K562 (cell line): ENCODE results near the gene BDKRB2. TPM values are rescaled to one million over a fixed set of nuclear protein-coding genes. Genes with fewer than 3 reads are reported as not detected.

Experiments
- ATAC-seq: fragments of 200-7000 bp; cut with Tn5 transposase; 3 replicates; pipeline ENCODE4 v1.9.1; 2020; ENCODE audit warnings: moderate library complexity
- BruUV-seq: library from RNA; stranded (reverse); fragments of 400-500 nt; replicated peaks from 2 replicates; lab custom pipeline; 2021; lab: Mats Ljungman, UMichigan
- CTCF ChIA-PET: fragments of 300-600 bp; formaldehyde crosslinking; extraction: SDS; loops from one replicate; lab custom pipeline; 2021; ENCODE audit warnings: low intra/inter-chr PET ratio; lab: Yijun Ruan, JAX
- POLR2A ChIA-PET: fragments of 300-600, 350-650 bp; sonication (Branson Sonifier 250); formaldehyde crosslinking; extraction: SDS; loops from one replicate; lab custom pipeline; 2021; ENCODE audit warnings: antibody characterized with exemption, inconsistent platforms; lab: Yijun Ruan, JAX
- DNase-seq, 4 experiments: peaks; one replicate each; pipeline versions ENCODE4 v3.0.0 to v3.0.0-alpha.2; 2011 to 2018; ENCODE audit warnings: low spot score in 3 of 4, mixed read lengths in 3 of 4; ENCODE audit errors: extremely low read depth in 1 of 4
- FAIRE-seq: peaks from 2 replicates; lab custom pipeline; 2011; peaks lifted over from hg19 to GRCh38; lab: Jason Lieb, UNC
- H2AFZ ChIP-seq: 2 replicates; pipeline ENCODE4 v1.6.0; 2011; ENCODE audit warnings: low read depth, low read length, control low read depth, inconsistent platforms
- H3K27ac ChIP-seq: fragments of 200-600 bp; 3 replicates; pipeline ENCODE4 v1.8.0; 2011; ENCODE audit warnings: low read depth, mild to moderate bottlenecking, control low read depth, inconsistent platforms, low read length, moderate library complexity, mixed read lengths; ENCODE audit errors: extremely low read depth
- H3K27me3 ChIP-seq, 2 experiments: fragments of 300-600 bp in 1 of 2; 2 replicates in 1 of 2; 3 replicates in 1 of 2; pipeline versions ENCODE4 v1.6.0 to v1.8.0; 2011; ENCODE audit warnings: inconsistent platforms in 2 of 2, low read length in 2 of 2, mild to moderate bottlenecking in 1 of 2, mixed read lengths in 1 of 2, moderate library complexity in 1 of 2; ENCODE audit not compliant: control insufficient read depth in 2 of 2, insufficient read depth in 2 of 2
- H3K36me3 ChIP-seq: fragments of 300-600 bp; 3 replicates; pipeline ENCODE4 v1.8.0; 2011; ENCODE audit warnings: mild to moderate bottlenecking, low read length, inconsistent platforms; ENCODE audit not compliant: control insufficient read depth, insufficient read depth
- H3K4me1 ChIP-seq, 2 experiments: fragments of 200-600 bp in 1 of 2; replicated peaks in 1 of 2; 2 replicates in 1 of 2; 3 replicates in 1 of 2; pipeline versions ENCODE4 v1.5.1 to v1.8.0; 2011; ENCODE audit warnings: inconsistent platforms in 2 of 2, low read length in 2 of 2, mild to moderate bottlenecking in 1 of 2, mixed read lengths in 1 of 2, moderate library complexity in 1 of 2; ENCODE audit not compliant: control insufficient read depth in 2 of 2, insufficient read depth in 2 of 2
- H3K4me2 ChIP-seq: 2 replicates; pipeline ENCODE4 v1.6.1; 2011; ENCODE audit warnings: low read length, control low read depth, inconsistent platforms, mixed read lengths; ENCODE audit not compliant: insufficient read depth
- H3K4me3 ChIP-seq: fragments of 200-600 bp; sonication (generic), shearing (Covaris generic); 2 replicates; pipeline ENCODE4 v1.5.1; 2016; ENCODE audit warnings: control low read depth, inconsistent platforms
- H3K79me2 ChIP-seq: fragments of 200-600 bp; 3 replicates; pipeline ENCODE4 v1.8.0; 2011; ENCODE audit warnings: low read length, inconsistent platforms; ENCODE audit not compliant: control insufficient read depth, insufficient read depth
- H3K9ac ChIP-seq, 2 experiments: 2 replicates each; pipeline versions ENCODE4 v1.6.0 to v1.6.1; 2011; ENCODE audit warnings: low read depth in 2 of 2, low read length in 2 of 2, control low read depth in 1 of 2, inconsistent platforms in 1 of 2, mild to moderate bottlenecking in 1 of 2, mixed read lengths in 1 of 2; ENCODE audit not compliant: insufficient read depth in 1 of 2
- H3K9me1 ChIP-seq: one replicate; pipeline ENCODE4 v1.6.0; 2011; ENCODE audit warnings: inconsistent platforms, mild to moderate bottlenecking, low read length, moderate library complexity; ENCODE audit not compliant: control insufficient read depth, insufficient read depth
- H3K9me3 ChIP-seq: replicated peaks from 2 replicates; pipeline ENCODE4 v1.5.1; 2011; ENCODE audit warnings: low read depth, low read length, inconsistent platforms; ENCODE audit not compliant: control insufficient read depth, insufficient read depth
- H4K20me1 ChIP-seq: replicated peaks from 2 replicates; pipeline ENCODE4 v1.6.1; 2011; ENCODE audit warnings: low read length, inconsistent platforms, mixed read lengths; ENCODE audit not compliant: control insufficient read depth, insufficient read depth
- MCM2 ChIP-seq: fragments of 450-650 bp; IDR thresholded peaks from 2 replicates; pipeline ENCODE4 v1.6.1; 2017; ENCODE audit warnings: low read depth, mild to moderate bottlenecking
- RCOR1 ChIP-seq, 2 experiments: IDR thresholded peaks; 2 replicates each; pipeline ENCODE4 v1.6.1; 2012; ENCODE audit warnings: low read depth in 2 of 2, low read length in 2 of 2, borderline replicate concordance in 1 of 2, improper control_type of control experiment in 1 of 2
- ZC3H4 ChIP-seq: sonication (generic); formaldehyde crosslinking; IDR thresholded peaks from 2 replicates; pipeline ENCODE4 v1.9.0; 2021; ENCODE audit warnings: missing genetic modification reagents, borderline replicate concordance
- ZFP36 ChIP-seq: fragments of 150-350 bp; IDR thresholded peaks from 2 replicates; pipeline ENCODE4 v1.6.1; 2018; ENCODE audit warnings: low read length, low read depth; ENCODE audit not compliant: partially characterized antibody
- WGBS: fragments of 100-300 bp; shearing (Covaris generic); methylation state at CpG from one replicate; pipeline ENCODE4 v1.1.6; 2016; ENCODE audit warnings: low coverage, mixed read lengths; ENCODE audit not compliant: insufficient coverage; ENCODE audit errors: missing lambda C conversion rate; 5-methylcytosine and 5-hydroxymethylcytosine counted together
- in situ Hi-C: fragments of 300-500 bp; cut with MboI; formaldehyde crosslinking; loops from 4 replicates; pipeline ENCODE4 v1.15.0; 2018; ENCODE audit warnings: inconsistent platforms, mixed read lengths
- intact Hi-C: fragments of 100-400 bp; cut with micrococcal nuclease; formaldehyde crosslinking; loops from 2 replicates; pipeline ENCODE4 v1.14.2; 2022
- polyA plus RNA-seq, 8 experiments: library from polyadenylated mRNA; depleted of rRNA in 4 of 8; stranded (reverse) in 5 of 8; unstranded in 3 of 8; fragments of >200 nt; fragmentation: Nextera tagmentation in 2 of 8; fragmentation: Illumina TruSeq in 1 of 8; extraction: Ambion mirVana in 2 of 8; extraction: Trizol in 1 of 8; gene quantifications; 2 replicates each; pipeline versions ENCODE4 v1.2.1 to v1.2.3, GENCODE V29; 2011 to 2014; ENCODE audit warnings: inconsistent platforms in 1 of 8, missing spikeins in 1 of 8
- total RNA-seq, 7 experiments: library from RNA; depleted of rRNA in 6 of 7; stranded (reverse); fragments of >200 nt in 6 of 7; fragmentation: Illumina TruSeq in 2 of 7; extraction: Trizol in 2 of 7; gene quantifications; 2 replicates each; pipeline versions ENCODE4 v1.2.1 to v1.2.3, GENCODE V29; 2011 to 2021; ENCODE audit warnings: low replicate concordance in 1 of 7

BDKRB2 gene
- total and polyA plus RNA-seq, 9 of the 15 experiments (the other 6 are each of a cell fraction or from before 2014, with no cell fraction given) = 0.02 TPM; not detected in 8

GRCh38 chr14:96224480-96225096, 19.9 kb downstream of the BDKRB2 start:
- in situ Hi-C loops = no loop called here

GRCh38 chr14:96225213-96225612, 20.6 kb downstream of the BDKRB2 start:
- H3K4me3 ChIP-seq = no peak overlapping the region
- TF ChIP-seq RCOR1 (IDR thresholded peaks at IDR 0.05; ENCODE audit: borderline replicate concordance in 1 of 2, low read depth in 2 of 2, low read length in 2 of 2) (no peak), ZC3H4 (no peak), ZFP36 (peak; percentile 64)
- no peaks in the 10 kb centered on the region for H3K36me3 ChIP-seq
- in situ Hi-C loops = no loop called here
- H2AFZ ChIP-seq = no peak overlapping the region
- intact Hi-C loops = no loop called here
- ATAC-seq (no peak), DNase-seq (no peak), FAIRE-seq (no peak)
- BruUV-seq = no TSS peak
- H3K4me1 ChIP-seq = no peaks in the 10 kb centered on the region
- H4K20me1 ChIP-seq = no peaks in the 10 kb centered on the region
- H3K79me2 ChIP-seq = no peaks in the 10 kb centered on the region
- POLR2A ChIA-PET = no interaction called here
- H3K27me3 ChIP-seq = peaks cover 0 to 7% of the 10 kb centered on the region in 2 experiments; a peak in 1 of 5 replicates
- H3K27ac ChIP-seq = no peak overlapping the region
- H3K9me1 ChIP-seq = no peaks in the 10 kb centered on the region
- no peak overlapping the region for H3K4me2 ChIP-seq
- no peaks in the 10 kb centered on the region for H3K9me3 ChIP-seq
- CTCF ChIA-PET = no interaction called here
- 0% methylated on average over 5 of the region's 5 CpGs for WGBS
- no peak overlapping the region for H3K9ac ChIP-seq

More at GRCh38 chr14:96224480-96225096, 19.9 kb downstream of the BDKRB2 start:
- FAIRE-seq (no peak), DNase-seq (no peak), ATAC-seq (no peak)
- no TSS peak for BruUV-seq
- H3K4me3 ChIP-seq = no peak overlapping the region
- no peak overlapping the region for H3K9ac ChIP-seq
- WGBS = 0% methylated on average over 7 of the region's 8 CpGs
- H3K27ac ChIP-seq = no peak overlapping the region
- no peak overlapping the region for H2AFZ ChIP-seq
- ChIA-PET POLR2A (no interaction called here), CTCF (no interaction called here)
- H3K9me1 ChIP-seq = no peaks in the 10 kb centered on the region
- no peaks in the 10 kb centered on the region for H4K20me1 ChIP-seq
- intact Hi-C loops = no loop called here
- no peaks in the 10 kb centered on the region for H3K4me1 ChIP-seq
- no peak for TF ChIP-seq MCM2
- no peaks in the 10 kb centered on the region for H3K79me2 ChIP-seq
- H3K4me2 ChIP-seq = no peak overlapping the region
- no peaks in the 10 kb centered on the region for H3K9me3 ChIP-seq
- peaks cover 0 to 7% of the 10 kb centered on the region in 2 experiments; a peak in 1 of 5 replicates for H3K27me3 ChIP-seq
- H3K36me3 ChIP-seq = no peaks in the 10 kb centered on the region
